Effector memory CD8-positive, alpha-beta T cell (primary cell): ENCODE results near the gene ANKRD44.
A peak's percentile ranks its signal among the peaks of the same experiment; 100 is the strongest.

Experiments
- ATAC-seq: fragments of 150-1000 bp; cut with Tn5 transposase; replicated peaks from 2 replicates; pipeline ENCODE4 v1.10.0; 2021; ENCODE audit warnings: mild to moderate bottlenecking, moderate library complexity
- DNase-seq, 3 experiments: peaks; one replicate each; pipeline ENCODE4 v3.0.0; 2021
- H3K27ac Mint-ChIP-seq, 2 donors: one replicate each; pipeline ENCODE4 v1.8.0; 2022; ENCODE audit warnings: mild to moderate bottlenecking in 2 of 2, mixed read lengths in 2 of 2, moderate library complexity in 2 of 2
- H3K27me3 Mint-ChIP-seq, 2 donors: one replicate each; pipeline ENCODE4 v1.8.0; 2022; ENCODE audit warnings: mixed read lengths in 2 of 2
- H3K36me3 Mint-ChIP-seq: one replicate; pipeline ENCODE4 v1.8.0; 2022; ENCODE audit warnings: mild to moderate bottlenecking, moderate library complexity, mixed read lengths; ENCODE audit not compliant: insufficient read depth
- H3K4me1 Mint-ChIP-seq, 2 donors: one replicate each; pipeline ENCODE4 v1.8.0; 2022; ENCODE audit warnings: low read depth in 2 of 2, mixed read lengths in 2 of 2
- H3K4me3 Mint-ChIP-seq, 2 donors: one replicate each; pipeline ENCODE4 v1.8.0; 2022; ENCODE audit warnings: mild to moderate bottlenecking in 2 of 2, mixed read lengths in 2 of 2, moderate library complexity in 2 of 2
- H3K9me3 Mint-ChIP-seq, 2 donors: one replicate each; pipeline ENCODE4 v1.8.0; 2022; ENCODE audit warnings: mixed read lengths in 2 of 2

ANKRD44 gene

DNA sequence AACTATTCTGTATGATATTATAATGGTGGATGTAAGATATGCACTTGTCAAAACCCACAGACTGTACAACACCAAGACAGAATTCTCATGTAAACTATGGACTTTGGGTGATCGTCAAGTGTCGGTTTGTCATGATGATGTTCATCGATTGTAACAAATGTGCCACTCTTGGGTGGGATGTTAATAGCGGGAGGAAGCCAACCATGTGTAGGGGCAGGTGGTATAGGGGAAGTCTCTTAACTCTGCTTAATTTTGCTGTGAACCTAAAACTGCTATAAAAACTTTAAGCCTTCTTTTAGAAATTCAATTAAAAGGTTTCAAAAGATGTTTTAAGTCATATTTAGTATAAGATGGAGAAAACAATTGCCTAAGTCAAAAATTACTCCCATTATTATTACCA lies 139.0 kb downstream of the ANKRD44 start:
- peaks cover 56 to 59% of the 10 kb centered on the region in 2 donors for H3K4me1 Mint-ChIP-seq
- H3K27me3 Mint-ChIP-seq = no peaks in the 10 kb centered on the region
- H3K27ac Mint-ChIP-seq = peak overlapping the region; percentile 39 to 86
- no peak for ATAC-seq
- H3K9me3 Mint-ChIP-seq = no peaks in the 10 kb centered on the region
- DNase-seq = no peak
- peaks cover 26% of the 10 kb centered on the region for H3K36me3 Mint-ChIP-seq
- H3K4me3 Mint-ChIP-seq = no peak overlapping the region

DNA sequence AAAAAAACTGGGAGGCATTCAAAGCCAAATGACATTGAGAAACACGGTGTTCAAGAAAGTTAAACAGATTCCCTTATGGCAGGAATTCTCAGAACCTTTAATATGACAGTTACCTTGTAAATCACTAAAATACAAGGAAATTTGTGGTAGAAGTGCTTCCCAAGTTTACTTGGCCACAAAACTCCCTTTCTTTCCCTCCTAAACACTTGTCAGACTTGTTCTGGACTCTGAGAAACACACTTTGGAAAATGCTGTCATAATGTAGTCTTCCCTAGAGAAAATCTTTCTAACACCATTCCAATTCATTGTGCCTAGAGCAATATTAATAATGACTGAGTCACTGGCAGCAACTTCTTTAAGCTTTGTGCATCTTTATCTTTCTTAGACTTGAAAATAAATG lies 140.4 kb downstream of the ANKRD44 start:
- Mint-ChIP-seq H3K9me3 (no peaks in the 10 kb centered on the region), H3K4me3 (no peak overlapping the region), H3K4me1 (peaks cover 55 to 58% of the 10 kb centered on the region in 2 donors), H3K36me3 (peaks cover 26% of the 10 kb centered on the region), H3K27ac (peak overlapping the region; percentile 39 to 86), H3K27me3 (no peaks in the 10 kb centered on the region)
- no peak for DNase-seq
- ATAC-seq = no peak

DNA sequence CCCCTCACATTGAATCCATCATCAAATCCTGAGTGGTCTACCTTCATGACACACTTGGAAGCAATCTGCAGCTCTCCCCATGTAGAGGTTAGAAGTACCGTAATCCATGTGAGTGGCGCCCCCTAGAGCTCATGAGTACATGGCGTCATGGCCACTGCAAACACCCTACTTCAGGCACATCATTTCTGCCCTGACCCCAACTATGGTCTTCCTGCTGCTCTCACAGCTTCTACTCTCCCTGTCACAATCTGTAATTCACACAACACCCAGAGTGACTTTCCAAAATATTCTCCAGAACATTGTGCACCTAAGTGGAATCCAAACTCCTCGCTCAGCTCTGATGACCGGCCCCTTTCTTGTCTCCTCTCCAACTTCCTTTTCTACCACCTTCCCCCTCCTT lies 141.9 kb downstream of the ANKRD44 start:
- no peaks in the 10 kb centered on the region for H3K9me3 Mint-ChIP-seq
- peak overlapping the region; percentile 7 to 18 for H3K4me3 Mint-ChIP-seq
- H3K4me1 Mint-ChIP-seq = peaks cover 52 to 60% of the 10 kb centered on the region in 2 donors
- ATAC-seq (peak; percentile 87), DNase-seq (peak; percentile 53 to 66 (median 61))
- peaks cover 20% of the 10 kb centered on the region for H3K36me3 Mint-ChIP-seq
- peak overlapping the region; percentile 39 to 86 for H3K27ac Mint-ChIP-seq
- no peaks in the 10 kb centered on the region for H3K27me3 Mint-ChIP-seq

DNA sequence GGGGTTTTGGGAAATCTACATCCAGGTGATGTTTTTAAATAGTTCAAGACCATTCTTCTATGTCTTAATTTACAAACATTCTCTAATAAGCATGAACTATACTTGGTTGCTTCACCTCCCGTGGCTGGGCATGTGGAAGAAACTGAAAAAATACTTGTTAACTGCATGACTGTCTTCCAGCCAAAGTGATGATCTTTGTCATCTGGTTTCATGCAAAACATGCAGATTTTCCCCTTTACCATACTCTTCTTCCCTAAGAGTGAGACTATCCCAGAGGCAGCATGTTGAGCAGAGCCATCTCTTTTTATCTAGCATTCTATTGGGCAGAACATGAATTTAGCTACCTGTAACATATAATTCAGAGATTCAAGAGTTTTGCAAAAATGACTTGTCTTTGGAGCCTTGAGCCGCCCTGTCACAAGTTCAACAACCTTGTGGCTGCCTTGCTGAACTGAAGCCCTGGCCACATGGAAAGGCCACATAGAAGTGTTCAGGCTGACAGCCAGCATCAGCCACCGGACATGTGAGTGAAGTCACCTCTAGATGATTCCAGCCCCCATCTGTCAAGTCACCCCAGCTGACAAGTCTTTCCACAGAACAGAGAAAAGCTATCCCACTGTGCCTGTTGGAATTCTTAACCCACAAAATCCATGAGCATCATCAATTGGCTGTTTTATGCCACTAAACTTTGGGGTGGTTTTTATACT lies 142.8 kb downstream of the ANKRD44 start:
- Mint-ChIP-seq H3K36me3 (peaks cover 19% of the 10 kb centered on the region), H3K9me3 (no peaks in the 10 kb centered on the region), H3K27me3 (no peaks in the 10 kb centered on the region), H3K4me3 (no peak overlapping the region), H3K4me1 (peaks cover 58 to 60% of the 10 kb centered on the region in 2 donors), H3K27ac (peak overlapping the region; percentile 39 to 86)
- ATAC-seq = no peak
- DNase-seq = no peak

DNA sequence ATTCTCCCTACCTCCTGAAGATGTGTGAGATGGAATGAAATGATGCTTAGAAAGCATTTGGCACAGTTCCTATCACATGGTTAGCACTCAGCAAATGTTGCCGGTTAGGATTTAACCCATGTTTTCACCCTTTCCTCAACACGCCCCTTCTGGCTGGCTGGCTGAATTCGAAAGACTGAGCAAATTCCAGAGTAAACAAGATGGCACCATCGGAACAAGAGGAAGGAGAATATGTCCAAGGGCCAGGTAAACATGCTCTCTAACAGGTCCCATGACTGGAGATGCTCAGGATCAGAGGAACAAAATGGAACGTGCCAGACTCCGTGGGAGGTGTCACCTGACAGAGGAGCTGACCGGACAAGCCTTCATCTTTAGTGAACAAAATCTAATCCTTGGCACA lies 145.6 kb downstream of the ANKRD44 start:
- ATAC-seq = no peak
- Mint-ChIP-seq H3K9me3 (no peaks in the 10 kb centered on the region), H3K4me3 (no peak overlapping the region), H3K4me1 (peaks cover 61 to 69% of the 10 kb centered on the region in 2 donors), H3K27me3 (no peaks in the 10 kb centered on the region), H3K36me3 (peaks cover 9% of the 10 kb centered on the region), H3K27ac (peak overlapping the region; percentile 87 to 90)
- no peak for DNase-seq

DNA sequence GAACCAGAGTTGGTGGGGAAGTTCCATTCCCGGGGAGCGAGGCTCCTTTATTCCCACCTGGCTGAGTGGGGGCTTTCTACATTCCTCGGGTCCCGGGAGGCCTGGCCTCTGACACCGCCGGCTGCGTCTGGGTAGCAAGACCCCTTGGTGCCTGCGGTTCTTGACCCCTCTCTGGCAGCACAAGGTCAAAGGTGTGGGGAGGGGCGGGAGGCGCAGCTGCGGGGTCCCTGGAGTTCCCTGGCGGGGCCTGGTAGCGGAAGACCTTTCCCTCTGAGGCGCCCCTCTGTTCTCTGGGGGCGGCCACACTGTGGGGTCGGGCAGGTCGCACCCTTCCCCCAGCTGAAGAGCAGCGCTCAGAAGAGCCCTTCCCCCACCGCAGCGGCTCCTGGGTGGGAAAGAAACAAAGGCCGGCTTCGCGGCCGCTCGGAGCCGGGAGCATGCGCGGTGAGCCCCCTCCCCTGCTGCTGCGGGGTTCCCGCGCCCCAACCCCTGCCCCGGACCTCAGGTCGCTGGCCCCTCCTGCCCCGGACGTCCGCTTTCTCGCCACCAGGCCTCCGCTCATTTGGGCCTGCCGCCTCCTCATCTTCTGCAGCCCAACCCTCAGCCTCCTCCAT lies 146.3 kb downstream of the ANKRD44 start:
- Mint-ChIP-seq H3K27me3 (no peaks in the 10 kb centered on the region), H3K4me1 (peaks cover 61 to 73% of the 10 kb centered on the region in 2 donors), H3K9me3 (no peaks in the 10 kb centered on the region), H3K4me3 (peak overlapping the region in 1 of 2 donors; percentile 24), H3K36me3 (peaks cover 9% of the 10 kb centered on the region), H3K27ac (peak overlapping the region; percentile 87 to 90)
- no peak for DNase-seq
- no peak for ATAC-seq

DNA sequence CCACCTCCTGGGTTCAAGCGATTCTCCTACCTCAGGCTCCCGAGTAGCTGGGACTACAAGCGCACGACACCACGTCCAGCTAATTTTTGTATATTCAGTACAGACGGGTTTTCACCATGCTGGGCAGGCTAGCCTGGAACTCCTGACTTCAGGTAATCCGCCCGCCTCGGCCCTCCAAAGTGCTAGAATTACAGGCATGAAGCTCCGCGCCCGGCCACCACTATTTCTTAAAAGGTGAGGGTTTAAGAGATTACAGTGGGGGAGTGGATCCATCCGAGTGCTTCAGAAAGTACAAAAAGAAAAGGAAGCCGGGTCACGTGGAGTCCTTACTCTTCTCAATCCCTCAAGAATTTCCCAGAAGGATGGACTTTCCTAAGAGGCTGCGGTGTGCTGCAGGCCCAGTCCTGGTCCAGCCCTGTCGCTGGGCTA lies 146.9 kb downstream of the ANKRD44 start:
- ATAC-seq (no peak), DNase-seq (no peak)
- peak overlapping the region; percentile 85 to 91 for H3K27ac Mint-ChIP-seq
- no peaks in the 10 kb centered on the region for H3K27me3 Mint-ChIP-seq
- peaks cover 12% of the 10 kb centered on the region for H3K36me3 Mint-ChIP-seq
- H3K4me3 Mint-ChIP-seq = no peak overlapping the region
- peaks cover 61 to 73% of the 10 kb centered on the region in 2 donors for H3K4me1 Mint-ChIP-seq
- H3K9me3 Mint-ChIP-seq = no peaks in the 10 kb centered on the region

DNA sequence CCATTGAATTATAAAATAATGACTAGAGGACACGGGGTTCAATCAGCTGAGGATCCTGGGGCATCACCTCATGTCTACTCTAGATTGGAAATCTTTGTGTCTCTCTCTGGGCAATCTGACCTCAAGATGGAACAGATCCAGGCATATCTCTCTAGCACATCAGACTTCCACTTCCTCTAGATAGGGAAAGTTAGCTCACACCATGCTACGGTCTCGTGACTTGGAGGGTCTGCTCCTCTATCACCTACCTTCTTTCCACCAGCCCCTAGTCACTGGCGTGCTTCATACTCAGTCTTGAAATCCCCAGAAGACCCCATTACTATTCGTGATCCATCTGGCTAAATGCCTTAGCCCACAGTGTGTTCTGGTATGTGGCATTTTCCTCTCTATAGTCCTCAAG lies 148.8 kb downstream of the ANKRD44 start:
- Mint-ChIP-seq H3K4me3 (no peak overlapping the region), H3K27ac (peak overlapping the region; percentile 85 to 91), H3K36me3 (peaks cover 12% of the 10 kb centered on the region), H3K4me1 (peaks cover 56 to 67% of the 10 kb centered on the region in 2 donors), H3K9me3 (no peaks in the 10 kb centered on the region), H3K27me3 (no peaks in the 10 kb centered on the region)
- no peak for DNase-seq
- no peak for ATAC-seq

DNA sequence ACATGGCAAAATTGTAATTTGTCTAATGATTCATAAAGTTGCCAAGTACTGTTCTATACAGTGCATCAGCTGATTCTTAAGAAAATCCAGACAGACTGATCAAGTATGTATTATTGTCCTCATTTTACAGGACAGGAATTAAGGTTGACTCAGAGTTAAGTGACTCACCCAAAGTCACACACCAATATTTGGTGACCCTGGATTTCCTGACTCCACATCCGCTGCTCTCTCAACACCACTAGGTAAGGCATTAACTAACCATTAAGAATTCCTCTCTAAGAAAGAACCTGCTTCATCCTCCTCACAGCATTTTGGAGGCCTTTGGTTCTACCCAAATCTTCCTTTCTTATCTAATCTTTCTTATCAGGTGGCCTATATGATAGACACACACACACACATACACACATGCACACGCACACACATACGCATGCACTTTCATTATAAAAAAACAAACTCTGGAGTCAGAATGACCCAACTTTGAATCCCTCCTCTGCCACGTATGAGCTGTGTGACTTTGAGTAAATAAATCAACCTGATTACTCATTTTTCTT lies 150.8 kb downstream of the ANKRD44 start:
- Mint-ChIP-seq H3K4me1 (peaks cover 55 to 70% of the 10 kb centered on the region in 2 donors), H3K4me3 (peak overlapping the region; percentile 50 to 69), H3K27me3 (no peaks in the 10 kb centered on the region), H3K27ac (peak overlapping the region; percentile 85 to 91), H3K9me3 (no peaks in the 10 kb centered on the region), H3K36me3 (peaks cover 17% of the 10 kb centered on the region)
- ATAC-seq = peak; percentile 94
- peak; percentile 9 to 17 (median 9) for DNase-seq

DNA sequence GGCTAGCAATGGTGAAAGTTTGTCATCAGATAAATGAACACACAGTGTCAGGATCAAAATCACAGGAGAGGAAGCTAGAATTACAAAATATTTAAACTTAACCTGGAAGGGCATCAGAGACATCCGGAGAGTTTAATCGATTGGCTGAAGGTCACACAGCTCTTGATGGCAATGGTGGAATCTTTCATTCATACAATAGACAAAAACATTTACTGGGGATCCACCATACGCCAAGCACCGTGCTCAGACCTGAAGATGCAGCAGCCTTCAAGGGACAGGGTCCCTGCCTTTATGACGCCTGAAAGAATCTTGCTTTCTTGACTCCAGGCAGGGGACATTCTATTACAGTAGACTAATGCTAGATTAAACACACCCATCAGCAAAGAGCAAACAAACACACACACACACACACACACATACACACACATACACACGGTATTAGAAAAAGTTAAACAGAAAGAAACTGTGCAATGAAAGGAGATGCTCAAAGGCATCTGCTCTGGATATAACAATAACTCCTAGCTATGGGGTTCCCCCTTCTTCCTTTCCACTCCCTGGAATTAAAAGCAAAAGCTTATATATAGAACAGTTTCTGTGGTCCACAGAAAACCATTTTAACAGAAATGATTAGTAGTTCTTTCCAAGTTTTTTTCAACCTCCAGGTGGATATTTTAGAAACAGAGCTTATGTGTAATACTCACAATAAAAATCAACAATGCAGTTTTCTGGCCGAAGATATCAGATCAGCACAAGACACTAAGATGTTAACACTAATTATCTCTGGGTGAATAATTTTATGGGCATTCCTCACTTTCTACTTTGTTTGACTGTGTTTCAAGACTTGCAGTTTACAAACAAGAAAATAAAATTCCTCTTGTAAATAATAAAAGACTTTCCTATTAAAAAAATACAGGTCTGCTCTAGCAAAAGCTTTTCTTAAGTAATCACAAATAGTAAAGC lies 151.7 kb downstream of the ANKRD44 start:
- no peak for ATAC-seq
- peak overlapping the region; percentile 85 to 91 for H3K27ac Mint-ChIP-seq
- no peak for DNase-seq
- no peaks in the 10 kb centered on the region for H3K27me3 Mint-ChIP-seq
- H3K9me3 Mint-ChIP-seq = no peaks in the 10 kb centered on the region
- peaks cover 17% of the 10 kb centered on the region for H3K36me3 Mint-ChIP-seq
- H3K4me1 Mint-ChIP-seq = peaks cover 55 to 71% of the 10 kb centered on the region in 2 donors
- H3K4me3 Mint-ChIP-seq = peak overlapping the region; percentile 31 to 69

DNA sequence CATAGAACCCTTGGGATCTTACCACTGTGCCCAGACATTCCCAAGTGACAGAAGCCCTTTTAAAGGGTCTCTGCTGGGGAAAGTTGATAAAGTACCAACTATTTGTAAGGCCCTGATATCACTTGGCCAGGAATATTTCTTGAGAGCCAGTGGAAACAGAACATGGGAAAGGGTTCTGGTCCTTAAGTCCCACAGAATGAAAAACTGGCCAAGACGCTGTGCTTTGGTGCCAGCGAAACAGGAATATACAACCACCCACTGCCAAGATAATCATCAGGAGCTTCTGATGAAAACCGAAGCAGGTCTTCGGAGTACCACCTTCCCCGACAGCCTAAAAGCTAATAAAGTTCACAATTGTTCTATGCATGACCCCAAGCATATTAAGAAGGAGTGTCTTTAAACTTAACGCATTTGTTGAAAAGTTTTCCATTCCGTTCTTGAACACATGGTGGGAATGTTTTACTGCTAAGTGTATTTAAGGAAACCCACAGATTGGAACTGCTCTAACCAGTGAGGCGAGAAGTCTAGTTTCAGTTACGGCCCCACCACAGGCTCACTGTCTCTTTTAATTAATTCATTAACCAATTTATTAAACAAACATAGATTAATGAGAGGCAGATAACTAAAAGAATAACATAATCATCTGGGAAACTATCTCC lies 152.6 kb downstream of the ANKRD44 start:
- no peak for ATAC-seq
- Mint-ChIP-seq H3K9me3 (no peaks in the 10 kb centered on the region), H3K36me3 (peaks cover 13% of the 10 kb centered on the region)

DNA sequence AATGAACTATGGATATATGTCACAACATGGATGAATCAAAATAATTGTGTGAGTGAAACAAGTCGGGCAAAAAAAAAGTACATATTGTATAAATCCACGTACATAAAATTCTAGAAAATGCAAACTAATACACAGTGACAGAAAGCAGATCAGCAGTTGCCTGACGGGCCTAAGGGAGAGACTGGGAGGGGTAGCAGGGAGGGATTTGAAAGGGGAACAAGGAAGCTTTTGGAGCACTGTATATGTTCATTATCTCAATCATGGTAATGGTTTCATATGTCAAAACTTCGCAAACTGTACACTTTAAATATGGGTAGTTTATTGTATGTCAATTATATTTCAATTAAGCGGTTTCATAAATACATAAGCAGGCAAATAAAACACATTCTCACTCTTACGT lies 153.8 kb downstream of the ANKRD44 start:
- Mint-ChIP-seq H3K4me3 (no peak overlapping the region), H3K36me3 (peaks cover 18% of the 10 kb centered on the region), H3K27me3 (no peaks in the 10 kb centered on the region), H3K9me3 (no peaks in the 10 kb centered on the region), H3K27ac (peak overlapping the region in 1 of 2 donors; percentile 50), H3K4me1 (peaks cover 57 to 76% of the 10 kb centered on the region in 2 donors)
- DNase-seq (no peak), ATAC-seq (no peak)

More for the DNA sequence above, 152.6 kb downstream of the ANKRD44 start:
- H3K4me1 Mint-ChIP-seq = peaks cover 57 to 74% of the 10 kb centered on the region in 2 donors
- peak overlapping the region; percentile 31 to 69 for H3K4me3 Mint-ChIP-seq
- no peaks in the 10 kb centered on the region for H3K27me3 Mint-ChIP-seq
- H3K27ac Mint-ChIP-seq = peak overlapping the region; percentile 85 to 91
- no peak for DNase-seq
